Medulla oblongata (tissue), 1 donor: ENCODE measurements around the gene MAB21L2.
"Not testable (repeated sequence)": the region's sequence is repeated elsewhere in the genome, so short reads cannot be mapped to it uniquely, and the experiment has no call there.

Source experiments
- DNase-seq: peaks from one replicate; pipeline ENCODE4 v3.0.0-alpha.2; 2015; ENCODE audit errors: extremely low spot score

Gene MAB21L2

DNA sequence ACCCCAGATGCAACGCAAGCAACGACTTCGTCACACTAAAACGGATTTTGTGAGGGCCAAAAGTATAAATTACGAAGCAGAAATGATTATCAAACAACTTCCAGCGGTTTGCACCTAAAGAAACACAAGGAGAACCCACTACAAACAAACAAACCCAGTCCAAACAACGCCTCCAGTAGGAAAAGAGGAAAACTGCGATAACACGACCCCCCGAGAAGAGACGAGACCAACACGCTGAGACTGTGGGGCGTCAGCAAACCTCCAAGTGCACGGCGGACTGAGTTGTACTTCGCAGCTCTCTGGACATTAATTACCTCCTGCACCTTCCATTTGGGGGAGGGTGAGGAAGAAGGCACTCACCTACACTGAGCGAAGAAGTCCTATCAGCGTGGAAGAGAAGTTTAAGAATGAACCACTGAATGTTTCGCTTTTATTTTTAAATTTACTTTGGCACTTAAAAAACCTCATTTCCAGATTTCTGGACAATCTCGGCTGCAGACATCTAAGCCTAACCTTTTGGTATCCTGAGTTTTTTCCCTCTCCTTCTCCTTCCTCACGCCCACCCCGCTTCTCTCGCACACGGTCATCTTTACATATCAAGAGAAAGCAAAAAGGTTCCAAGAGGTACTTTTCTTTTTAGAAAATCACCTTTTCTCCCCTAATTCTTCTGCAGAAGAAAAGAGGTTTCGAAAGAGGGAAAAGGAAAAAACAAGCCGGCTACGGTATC lies at the start of gene MAB21L2:
MAB21L2 (plus strand) TSS at position 6 of the 727 bp plus-strand sequence. CDS start 879 bp downstream, outside the sequence.
- no peak for DNase-seq

DNA sequence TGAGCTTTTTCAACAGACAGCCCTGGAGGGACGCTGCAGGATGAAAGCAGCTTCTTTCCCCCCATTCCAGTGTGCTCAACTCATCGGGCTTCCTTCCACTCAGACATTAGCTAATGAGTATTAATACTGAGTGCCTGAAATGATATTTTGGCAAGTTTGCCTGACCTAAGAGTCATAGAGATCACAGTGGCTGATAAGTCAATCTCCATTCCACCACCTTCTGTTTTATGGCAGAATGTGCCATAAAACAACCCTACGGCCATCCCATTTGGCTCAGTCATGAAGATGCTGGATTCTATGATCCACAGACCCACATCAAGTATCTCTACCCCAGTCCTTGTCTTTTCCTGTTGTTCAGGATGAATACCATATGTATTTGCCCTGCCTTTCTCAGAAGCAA lies 48.3 kb upstream of the MAB21L2 start:
- DNase-seq: no peak

GRCh38 chr4:150534818-150535217 lies 47.1 kb upstream of the MAB21L2 start:
- DNase-seq: no peak

DNA sequence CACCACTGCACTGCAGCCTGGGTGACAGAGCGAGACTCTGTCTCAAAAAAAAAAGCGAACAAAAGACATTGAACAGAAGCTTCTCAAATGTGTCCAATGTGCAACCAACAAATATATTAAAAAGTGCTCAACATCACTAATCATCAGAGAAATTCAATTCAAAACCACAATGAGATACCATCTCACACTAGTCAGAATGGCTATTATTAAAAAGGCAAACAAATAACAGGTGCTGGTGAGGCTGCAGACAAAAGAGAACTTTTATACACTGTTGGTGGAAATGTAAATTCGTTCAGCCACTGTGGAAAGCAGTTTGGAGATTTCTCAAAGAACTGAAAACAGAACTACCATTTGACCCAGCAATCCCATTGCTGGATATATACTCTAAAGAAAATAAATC lies 44.0 kb upstream of the MAB21L2 start:
- DNase-seq: not testable (repeated sequence)

- no peak for DNase-seq
Measured at GRCh38 chr4:150540536-150540935, 41.4 kb upstream of the MAB21L2 start.

GRCh38 chr4:150540959-150541360 lies 41.0 kb upstream of the MAB21L2 start:
- DNase-seq: no peak

- no peak for DNase-seq
Measured at GRCh38 chr4:150541681-150542080, 40.3 kb upstream of the MAB21L2 start.

DNA sequence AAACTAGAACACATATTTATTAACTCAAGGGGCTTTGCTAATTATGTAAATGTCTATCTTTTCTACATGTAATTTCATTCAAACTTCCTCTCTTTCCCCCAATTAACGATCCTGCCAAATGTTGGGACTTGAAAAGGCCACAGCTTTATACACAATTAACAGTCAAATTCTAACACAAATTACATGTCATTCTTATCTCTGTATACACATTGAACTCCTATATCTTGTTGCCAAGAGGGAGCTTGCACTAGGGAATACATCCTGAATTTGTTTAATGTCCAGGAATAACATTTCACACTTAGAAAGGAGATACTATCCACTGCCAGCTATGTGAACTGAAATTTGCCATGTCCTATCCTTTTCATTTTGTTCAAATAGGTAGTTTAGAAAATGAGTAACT lies 38.9 kb upstream of the MAB21L2 start:
- no peak for DNase-seq

DNA sequence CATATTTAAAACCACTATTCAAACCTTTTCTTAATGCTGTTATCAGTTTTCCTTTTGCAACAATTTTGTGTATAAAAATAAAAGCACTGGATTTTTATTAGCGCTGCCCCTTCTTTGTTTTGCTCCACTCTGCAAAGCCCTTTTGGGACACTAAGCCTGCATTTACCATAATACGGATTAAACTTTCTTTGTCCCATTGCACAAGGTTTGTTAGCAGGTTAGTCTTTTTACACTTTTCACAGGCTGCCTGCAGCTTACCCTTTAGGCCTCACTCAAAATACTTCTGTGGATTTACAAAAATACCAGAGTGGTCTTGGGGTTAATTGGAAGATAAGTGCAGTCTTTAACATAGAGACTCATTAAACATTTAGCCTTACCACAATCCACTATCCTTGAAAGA lies 35.7 kb upstream of the MAB21L2 start:
- no peak for DNase-seq

DNA sequence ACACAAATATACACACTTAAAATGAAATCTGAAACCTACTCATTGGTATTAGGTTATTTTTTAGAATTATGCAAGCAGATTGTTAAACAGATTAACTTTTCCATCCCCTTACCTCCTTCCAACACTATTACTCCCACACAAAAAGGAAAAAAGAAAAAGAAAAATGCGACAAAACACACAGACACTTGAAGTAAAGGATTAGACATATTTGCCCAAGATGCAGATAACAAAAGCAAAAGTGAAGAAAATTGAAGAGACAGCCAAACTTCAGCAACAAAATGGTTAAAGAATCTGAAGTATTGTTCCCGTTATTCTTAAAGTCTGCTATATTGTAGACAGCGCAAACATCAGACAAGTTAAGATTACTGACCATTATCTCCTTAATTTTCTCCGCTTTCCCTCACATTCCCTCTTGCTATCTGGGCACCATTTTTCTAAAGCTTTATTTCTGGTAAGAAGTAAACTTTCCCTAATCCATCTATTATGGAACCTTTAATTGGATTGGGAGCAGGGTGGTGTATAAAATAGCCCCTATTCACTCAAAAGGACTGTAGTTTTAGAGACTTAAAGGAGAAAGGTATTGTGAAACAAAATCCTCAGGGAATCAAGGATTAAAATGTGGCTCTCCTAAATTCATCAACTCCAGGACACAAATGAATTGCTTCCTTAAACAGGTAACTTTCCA lies 34.7 kb upstream of the MAB21L2 start:
- DNase-seq: no peak

DNA sequence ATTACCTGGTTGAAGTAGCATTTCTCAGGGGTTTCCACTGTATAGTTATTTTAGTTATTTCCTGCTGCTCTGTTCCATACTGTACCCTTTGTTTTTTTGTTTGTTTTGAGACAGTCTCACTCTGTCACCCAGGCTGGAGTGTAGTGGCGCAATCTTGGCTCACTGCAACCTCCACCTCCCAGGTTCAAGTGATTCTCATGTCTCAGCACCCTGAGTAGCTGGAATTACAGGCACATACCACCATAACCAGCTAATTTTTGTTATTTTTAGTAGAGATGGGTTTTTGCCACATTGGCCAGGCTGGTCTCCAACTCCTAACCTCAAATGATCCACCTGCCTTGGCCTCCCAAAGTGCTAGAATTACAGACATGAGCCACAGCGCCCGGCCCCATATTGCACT lies 24.1 kb upstream of the MAB21L2 start:
- DNase-seq: not testable (repeated sequence)

- no peak for DNase-seq
Measured at GRCh38 chr4:150561143-150561737, 20.7 kb upstream of the MAB21L2 start.

DNA sequence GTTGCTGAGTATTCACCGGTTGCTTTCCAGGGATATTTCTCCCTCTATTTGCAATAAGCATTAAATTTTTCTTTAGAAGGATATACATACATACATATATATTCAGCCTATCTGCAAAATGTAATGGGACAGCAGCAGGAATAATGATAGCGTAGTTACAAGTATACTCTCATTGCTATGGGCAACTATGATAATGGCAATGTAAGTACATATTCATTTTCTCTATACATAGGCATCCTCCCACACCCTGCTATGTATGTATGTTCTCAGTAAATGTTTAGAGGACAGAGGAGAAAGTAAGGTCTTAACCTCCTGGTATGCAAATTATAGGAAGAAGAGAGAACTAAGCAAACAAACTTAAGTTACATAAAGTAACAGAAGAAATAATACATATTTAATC lies 19.7 kb upstream of the MAB21L2 start:
- no peak for DNase-seq

GRCh38 chr4:150562751-150563150 lies 19.2 kb upstream of the MAB21L2 start:
- no peak for DNase-seq

GRCh38 chr4:150564967-150565366 lies 17.0 kb upstream of the MAB21L2 start:
- not testable (repeated sequence) for DNase-seq

GRCh38 chr4:150567070-150567469 lies 14.9 kb upstream of the MAB21L2 start:
- no peak for DNase-seq

DNA sequence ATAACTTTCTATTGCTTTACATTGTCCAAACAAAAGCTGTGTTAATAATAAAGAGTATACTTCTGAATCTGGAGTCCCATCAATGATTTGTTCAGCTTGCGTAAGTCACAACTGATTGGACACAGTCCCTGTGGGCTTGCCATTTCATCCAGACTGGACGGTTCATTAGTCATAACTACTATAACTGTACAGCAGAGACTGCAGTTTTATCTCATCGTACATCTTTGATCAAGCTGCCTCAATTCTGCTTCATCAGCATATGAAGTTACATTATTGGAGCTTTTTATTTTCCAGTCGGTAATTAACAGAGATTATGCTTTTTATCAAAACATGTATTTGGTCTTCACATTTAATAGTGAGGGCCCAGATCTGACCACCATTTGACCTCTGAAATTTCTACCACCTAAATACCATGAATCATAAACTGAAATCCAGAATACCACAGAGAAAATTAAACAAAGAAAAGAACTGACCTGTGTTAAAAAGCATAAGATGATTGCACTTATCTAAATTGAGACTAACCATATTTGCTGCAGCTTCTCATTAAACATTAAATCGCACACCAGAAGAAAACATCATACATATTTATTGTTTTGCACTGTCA lies 12.5 kb upstream of the MAB21L2 start:
- DNase-seq: no peak

- DNase-seq: no peak
Measured at GRCh38 chr4:150569998-150570535, 11.9 kb upstream of the MAB21L2 start.

GRCh38 chr4:150570862-150571261 lies 11.1 kb upstream of the MAB21L2 start:
- DNase-seq: no peak

DNA sequence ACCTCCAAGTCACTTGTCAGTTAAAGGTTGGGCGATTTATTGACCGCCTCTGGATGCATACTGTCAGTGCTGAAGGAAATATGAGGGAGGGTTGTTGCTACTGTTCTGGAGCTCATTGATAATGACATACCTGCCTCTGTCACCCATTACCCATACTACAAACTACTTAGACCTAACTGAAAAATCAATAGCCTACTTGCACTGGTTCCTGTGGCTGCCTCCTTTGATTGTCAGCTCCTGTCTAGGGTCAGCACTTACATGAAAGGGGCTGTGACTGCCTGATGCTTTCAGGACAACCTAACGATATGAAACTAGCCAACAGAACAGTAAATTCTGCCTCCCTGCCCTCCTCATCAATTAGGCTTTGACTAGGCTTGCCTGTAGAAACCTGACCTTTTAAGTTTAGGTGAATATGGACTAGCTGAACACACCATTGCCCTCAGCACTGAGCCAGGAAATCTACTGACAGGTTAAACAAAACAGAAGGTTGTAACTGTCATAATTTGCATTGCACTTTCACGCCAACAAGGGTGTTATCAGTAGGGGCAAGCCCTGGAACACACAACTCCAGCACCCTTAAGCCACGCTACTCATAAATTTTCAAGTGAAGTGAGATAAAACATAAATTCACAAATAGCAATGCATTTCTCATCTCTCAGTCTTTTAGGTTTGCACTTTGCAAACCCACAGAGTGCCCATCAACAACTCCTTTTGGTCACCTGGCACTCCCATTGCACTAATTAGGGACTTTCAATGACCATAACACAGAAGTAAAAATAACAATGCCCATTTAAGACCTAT lies 9.0 kb upstream of the MAB21L2 start:
- no peak for DNase-seq

DNA sequence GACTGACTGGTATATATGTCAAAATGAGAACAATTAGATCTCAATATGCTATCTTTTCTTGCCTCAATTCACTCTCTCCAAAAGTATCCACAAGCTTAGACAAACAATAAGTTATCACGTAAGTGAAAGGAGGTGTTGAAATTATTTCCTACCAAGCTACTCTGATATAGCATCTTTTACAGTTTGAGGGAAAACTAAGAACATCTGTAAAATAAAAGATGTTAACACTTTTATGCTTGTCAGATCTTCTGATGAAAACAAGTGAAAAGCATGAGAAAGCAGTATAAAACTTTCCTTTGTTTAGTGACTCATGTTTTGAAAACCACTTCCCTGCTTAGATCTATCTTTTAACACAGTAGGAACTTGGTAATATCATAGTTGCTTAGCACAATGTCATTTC lies 8.4 kb upstream of the MAB21L2 start:
- no peak for DNase-seq
